Measurements from ENCODE around the gene UBR4.

- TF ChIP-seq SNAI2 (CRISPR knock-in tag; IDR thresholded peaks at IDR 0.05) (no peak), BACH2 (CRISPR knock-in tag; IDR thresholded peaks at IDR 0.05; ENCODE audit: borderline replicate concordance) (no peak), ZFP3 (CRISPR knock-in tag; IDR thresholded peaks at IDR 0.05) (no peak), ZFP30 (CRISPR knock-in tag; IDR thresholded peaks at IDR 0.05) (no peak), ARNTL (CRISPR knock-in tag; IDR thresholded peaks at IDR 0.05; ENCODE audit: borderline replicate concordance, low read depth) (no peak), ZNF565 (CRISPR knock-in tag; conservative IDR thresholded peaks at IDR 0.05; ENCODE audit: low read depth) (no peak)
These were observed 129.3 kb downstream of the UBR4 start for GRCh38 chr1:19080721-19081120.
